GM12878 (cell line): ENCODE data around the gene HTR6. TPM values are rescaled to one million over a fixed set of nuclear protein-coding genes. Genes with fewer than 3 reads are reported as not detected.

ENCODE experiments used
- ATAC-seq: fragments of 200-7000 bp; cut with Tn5 transposase; 3 replicates; pipeline ENCODE4 v1.9.1; 2020; ENCODE audit warnings: mild to moderate bottlenecking, moderate library complexity
- BruUV-seq: library from RNA; stranded (reverse); fragments of 400-500 nt; replicated peaks from 2 replicates; lab custom pipeline; 2021; lab: Mats Ljungman, UMichigan
- CTCF ChIA-PET: fragments of 300-600 bp; sonication (Branson Sonifier 250); formaldehyde crosslinking; extraction: SDS; loops from one replicate; lab custom pipeline; 2021; ENCODE audit warnings: inconsistent platforms; lab: Yijun Ruan, JAX
- POLR2A ChIA-PET: fragments of 350-600 bp; formaldehyde crosslinking; extraction: SDS; loops from one replicate; lab custom pipeline; 2021; ENCODE audit warnings: inconsistent platforms; lab: Charles Lee
- RAD21 ChIA-PET: fragments of 300-600 bp; sonication (Branson Sonifier 250); formaldehyde crosslinking; loops from one replicate; lab custom pipeline; 2023; ENCODE audit warnings: antibody characterized with exemption; ENCODE audit not compliant: unreplicated experiment; lab: Charles Lee
- SMC1A ChIA-PET: fragments of 300-600 bp; sonication (Branson Sonifier 250); formaldehyde crosslinking; loops from one replicate; lab custom pipeline; 2023; ENCODE audit not compliant: unreplicated experiment, uncharacterized antibody; lab: Charles Lee
- DNase-seq: peaks from one replicate; pipeline ENCODE4 v3.0.0-alpha.2; 2011; ENCODE audit warnings: low read depth, low spot score
- FAIRE-seq: peaks from 3 replicates; lab custom pipeline; 2011; peaks lifted over from hg19 to GRCh38; lab: Jason Lieb, UNC
- H2AFZ ChIP-seq: 2 replicates; pipeline ENCODE4 v1.6.0; 2011; ENCODE audit warnings: low read depth, low read length, control low read depth; ENCODE audit not compliant: control insufficient read depth
- H3K27ac ChIP-seq: 2 replicates; pipeline ENCODE4 v1.5.1; 2011; ENCODE audit warnings: control low read depth; ENCODE audit not compliant: control insufficient read depth, insufficient read depth
- H3K27me3 ChIP-seq, 2 experiments: replicated peaks in 1 of 2; 2 replicates each; pipeline versions ENCODE4 v1.6.0 to v1.6.1; 2011; ENCODE audit warnings: low read length in 1 of 2; ENCODE audit not compliant: control insufficient read depth in 2 of 2, insufficient read depth in 2 of 2
- H3K36me3 ChIP-seq, 2 experiments: 2 replicates each; pipeline ENCODE4 v1.5.1; 2011; ENCODE audit warnings: low read length in 1 of 2; ENCODE audit not compliant: control insufficient read depth in 2 of 2, insufficient read depth in 2 of 2
- H3K4me1 ChIP-seq: 2 replicates; pipeline ENCODE4 v1.6.1; 2011; ENCODE audit warnings: mild to moderate bottlenecking, low read length, moderate library complexity, mixed read lengths; ENCODE audit not compliant: control insufficient read depth, insufficient read depth
- H3K4me2 ChIP-seq: 2 replicates; pipeline ENCODE4 v1.6.0; 2011; ENCODE audit warnings: control low read depth; ENCODE audit not compliant: control insufficient read depth, insufficient read depth
- H3K4me3 ChIP-seq: fragments of 200-600 bp; sonication (generic); 2 replicates; pipeline ENCODE4 v1.5.1; 2016
- H3K79me2 ChIP-seq: 2 replicates; pipeline ENCODE4 v1.6.0; 2011; ENCODE audit warnings: low read length; ENCODE audit not compliant: control insufficient read depth, insufficient read depth
- H3K9ac ChIP-seq: 2 replicates; pipeline ENCODE4 v1.8.0; 2011; ENCODE audit warnings: low read length, control low read depth, mixed read lengths; ENCODE audit not compliant: control insufficient read depth, insufficient read depth
- H3K9me3 ChIP-seq: replicated peaks from 3 replicates; pipeline ENCODE4 v1.5.1; 2011; ENCODE audit warnings: mild to moderate bottlenecking, low read length; ENCODE audit not compliant: control insufficient read depth, insufficient read depth
- H4K20me1 ChIP-seq: 2 replicates; pipeline ENCODE4 v1.6.0; 2011; ENCODE audit not compliant: control insufficient read depth, insufficient read depth
- CBX5 ChIP-seq: sonication (generic); IDR thresholded peaks from 2 replicates; pipeline ENCODE4 v1.6.1; 2016; ENCODE audit warnings: low read depth, moderate library complexity, mild to moderate bottlenecking, inconsistent platforms
- CREM ChIP-seq: IDR thresholded peaks from 2 replicates; pipeline ENCODE4 v1.6.1; 2014; ENCODE audit warnings: antibody characterized with exemption, low read depth
- HCFC1 ChIP-seq: fragments of 150-350 bp; IDR thresholded peaks from 2 replicates; pipeline ENCODE4 v1.6.1; 2014; ENCODE audit warnings: low read length
- IRF4 ChIP-seq: IDR thresholded peaks from 2 replicates; pipeline ENCODE4 v1.6.1; 2011; ENCODE audit warnings: low read depth, low read length
- KLF5 ChIP-seq: fragments of 450-650 bp; IDR thresholded peaks from 2 replicates; pipeline ENCODE4 v1.6.1; 2014; ENCODE audit warnings: mild to moderate bottlenecking; ENCODE audit not compliant: partially characterized antibody
- MXI1 ChIP-seq: fragments of 150-350 bp; IDR thresholded peaks from 2 replicates; pipeline ENCODE4 v1.6.1; 2011; ENCODE audit warnings: low read depth, mild to moderate bottlenecking, inconsistent platforms, low read length, improper control_type of control experiment
- POLR2A ChIP-seq: IDR thresholded peaks from 2 replicates; pipeline ENCODE4 v1.6.1; 2011; ENCODE audit warnings: low read depth, mild to moderate bottlenecking, low read length
- RAD51 ChIP-seq: fragments of 450-650 bp; IDR thresholded peaks from 2 replicates; pipeline ENCODE4 v1.6.1; 2016; ENCODE audit warnings: moderate library complexity, mild to moderate bottlenecking, inconsistent platforms
- RBBP5 ChIP-seq: fragments of 200-600 bp; sonication (generic); conservative IDR thresholded peaks from 2 replicates; pipeline ENCODE4 v1.6.1; 2016
- SPI1 ChIP-seq: IDR thresholded peaks from 2 replicates; pipeline ENCODE4 v1.6.1; 2011; ENCODE audit warnings: low read depth, mild to moderate bottlenecking, low read length, moderate library complexity, borderline replicate concordance; ENCODE audit not compliant: insufficient read depth
- TBL1XR1 ChIP-seq: IDR thresholded peaks from 2 replicates; pipeline ENCODE4 v1.6.1; 2012; ENCODE audit warnings: low read depth, low read length, improper control_type of control experiment
- TCF12 ChIP-seq: IDR thresholded peaks from 2 replicates; pipeline ENCODE4 v1.6.1; 2011; ENCODE audit warnings: low read depth, mild to moderate bottlenecking, low read length
- TCF7 ChIP-seq: IDR thresholded peaks from 2 replicates; pipeline ENCODE4 v1.6.1; 2014; ENCODE audit warnings: antibody characterized with exemption, borderline replicate concordance
- ZBED1 ChIP-seq: IDR thresholded peaks from 2 replicates; pipeline ENCODE4 v1.6.1; 2016; ENCODE audit warnings: borderline replicate concordance
- ZNF24 ChIP-seq: fragments of 450-650 bp; IDR thresholded peaks from 2 replicates; pipeline ENCODE4 v1.6.1; 2017; ENCODE audit warnings: antibody characterized with exemption, mild to moderate bottlenecking
- WGBS: methylation state at CpG from one replicate; pipeline ENCODE4 v1.1.6; 2016; ENCODE audit warnings: low lambda C conversion rate; ENCODE audit not compliant: insufficient replicate concordance, insufficient coverage; ENCODE audit errors: missing lambda C conversion rate; 5-methylcytosine and 5-hydroxymethylcytosine counted together
- in situ Hi-C: fragments of 300-500 bp; cut with MboI; formaldehyde crosslinking; loops from 9 replicates; pipeline ENCODE4 v1.14.3; 2018; ENCODE audit warnings: mixed read lengths
- intact Hi-C: fragments of 100-400 bp; cut with micrococcal nuclease; formaldehyde crosslinking; loops from one replicate; pipeline ENCODE4 v1.14.2; 2022; ENCODE audit not compliant: unreplicated experiment
- polyA plus RNA-seq, 11 experiments: library from polyadenylated mRNA; depleted of rRNA in 4 of 11; unstranded in 6 of 11; stranded (reverse) in 5 of 11; fragments of >200 nt; fragmentation: Nextera tagmentation in 4 of 11; fragmentation: Illumina TruSeq in 1 of 11; extraction: Ambion mirVana in 4 of 11; extraction: Trizol in 1 of 11; gene quantifications; 1 replicate in 1 of 11; 2 replicates in 10 of 11; pipeline versions ENCODE4 v1.2.1 to v1.2.3, GENCODE V29; 2011 to 2016; ENCODE audit warnings: inconsistent platforms in 2 of 11, missing spikeins in 2 of 11, low read depth in 1 of 11
- total RNA-seq, 4 experiments: library from RNA; depleted of rRNA in 3 of 4; stranded (reverse); fragments of >200 nt in 3 of 4; fragmentation: Illumina TruSeq in 1 of 4; extraction: Trizol in 1 of 4; gene quantifications; 2 replicates each; pipeline versions ENCODE4 v1.2.1 to v1.2.3, GENCODE V29; 2013 to 2021
- TF ChIP-seq, protein P1 (sequence below): IDR thresholded peaks from 2 replicates; pipeline ENCODE4 v1.6.1; 2011; ENCODE audit warnings: borderline replicate concordance, low read depth, mild to moderate bottlenecking, moderate library complexity, low read length; ENCODE audit not compliant: insufficient read depth, poor library complexity, severe bottlenecking
- TF ChIP-seq, protein P2 (sequence below): IDR thresholded peaks from 2 replicates; pipeline ENCODE4 v1.6.1; 2012; ENCODE audit warnings: low read depth, low read length, improper control_type of control experiment
- TF ChIP-seq, protein P3 (sequence below): IDR thresholded peaks from 2 replicates; pipeline ENCODE4 v1.6.1; 2011; ENCODE audit warnings: mild to moderate bottlenecking, low read depth, low read length, moderate library complexity; ENCODE audit not compliant: insufficient replicate concordance
- TF ChIP-seq, protein P4 (sequence below): fragments of 150-350 bp; IDR thresholded peaks from 2 replicates; pipeline ENCODE4 v1.6.1; 2016; ENCODE audit warnings: low read depth, low read length

HTR6 gene
- total and polyA plus RNA-seq, 10 of the 15 experiments (the other 5 are each of a cell fraction or from before 2014, with no cell fraction given): 0.03 to 5.3 (median 1.7) TPM; not detected in 2

DNA sequence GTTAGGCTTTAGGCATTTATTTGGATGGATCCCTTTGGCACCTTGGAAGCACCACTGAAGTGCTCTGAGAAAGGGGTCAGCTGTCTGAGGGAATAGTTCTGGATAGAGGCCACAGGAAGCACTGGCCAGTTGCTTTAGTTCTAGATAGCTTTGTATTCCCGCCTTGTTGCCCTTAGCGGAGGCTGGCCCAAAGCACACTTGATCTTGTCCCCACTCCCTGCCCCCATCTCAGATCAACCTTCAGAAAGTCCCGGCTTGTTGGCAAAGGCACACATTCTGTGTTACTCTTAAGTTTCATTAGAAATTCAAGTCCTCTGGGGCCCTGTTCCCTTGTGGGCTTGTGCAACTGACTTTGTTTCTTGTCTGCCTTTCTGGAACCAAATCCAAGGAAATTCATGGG is 35.8 kb upstream of the HTR6 start (continued):
- TF ChIP-seq, protein P1, sequence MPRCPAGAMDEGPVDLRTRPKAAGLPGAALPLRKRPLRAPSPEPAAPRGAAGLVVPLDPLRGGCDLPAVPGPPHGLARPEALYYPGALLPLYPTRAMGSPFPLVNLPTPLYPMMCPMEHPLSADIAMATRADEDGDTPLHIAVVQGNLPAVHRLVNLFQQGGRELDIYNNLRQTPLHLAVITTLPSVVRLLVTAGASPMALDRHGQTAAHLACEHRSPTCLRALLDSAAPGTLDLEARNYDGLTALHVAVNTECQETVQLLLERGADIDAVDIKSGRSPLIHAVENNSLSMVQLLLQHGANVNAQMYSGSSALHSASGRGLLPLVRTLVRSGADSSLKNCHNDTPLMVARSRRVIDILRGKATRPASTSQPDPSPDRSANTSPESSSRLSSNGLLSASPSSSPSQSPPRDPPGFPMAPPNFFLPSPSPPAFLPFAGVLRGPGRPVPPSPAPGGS: no peak
- TF ChIP-seq KLF5: no peak
- no peak for TF ChIP-seq HCFC1

DNA sequence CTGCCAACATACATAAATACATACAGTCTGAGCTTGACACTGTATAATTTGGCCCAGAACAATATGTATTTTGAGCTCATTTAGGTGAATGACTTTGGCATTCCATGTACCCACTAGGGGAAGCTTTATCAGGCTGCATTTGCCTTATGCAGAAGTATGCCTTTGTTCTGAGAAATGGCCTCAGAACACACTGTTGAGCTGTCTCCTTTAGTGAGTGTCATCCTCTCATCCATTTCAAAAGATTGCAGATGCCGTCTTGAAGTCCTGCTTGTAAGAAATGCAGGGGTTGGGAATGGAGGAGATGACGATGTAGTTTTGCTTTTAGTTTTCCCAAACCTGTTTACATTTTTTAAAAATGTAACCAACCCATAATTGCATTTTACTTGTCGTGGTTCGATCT is 35.3 kb upstream of the HTR6 start:
- FAIRE-seq (no peak), ATAC-seq (no peak), DNase-seq (no peak)
- Histone ChIP-seq H3K4me3 (no peak overlapping the region), H3K27ac (no peak overlapping the region), H3K4me1 (no peaks in the 10 kb centered on the region), H3K9me3 (no peaks in the 10 kb centered on the region), H3K27me3 (no peaks in the 10 kb centered on the region), H3K9ac (no peak overlapping the region), H3K4me2 (no peak overlapping the region), H3K36me3 (peaks cover 11 to 15% of the 10 kb centered on the region in 2 experiments; a peak in 3 of 4 replicates), H2AFZ (no peak overlapping the region), H4K20me1 (no peaks in the 10 kb centered on the region), H3K79me2 (no peaks in the 10 kb centered on the region)
- RAD21 ChIA-PET: no interaction called here
- in situ Hi-C loops (no loop called here), intact Hi-C loops (no loop called here)
- 88% methylated on average over 4 of the region's 4 CpGs for WGBS
- POLR2A ChIA-PET: no interaction called here
- BruUV-seq: no TSS peak
- CTCF ChIA-PET: interaction anchor here (1.1 kb wide), 1 partner anchor 11 kb away, joined by 3 read pairs; no protein-coding TSS in a partner anchor
- SMC1A ChIA-PET: no interaction called here
- TF ChIP-seq IRF4 (no peak), CREM (no peak), MXI1 (no peak), TBL1XR1 (no peak), TCF7 (no peak), RAD51 (no peak), CBX5 (no peak), KLF5 (no peak), ZBED1 (no peak), POLR2A (no peak), SPI1 (no peak), TCF12 (no peak), ZNF24 (no peak), RBBP5 (no peak)
- TF ChIP-seq, protein P2, sequence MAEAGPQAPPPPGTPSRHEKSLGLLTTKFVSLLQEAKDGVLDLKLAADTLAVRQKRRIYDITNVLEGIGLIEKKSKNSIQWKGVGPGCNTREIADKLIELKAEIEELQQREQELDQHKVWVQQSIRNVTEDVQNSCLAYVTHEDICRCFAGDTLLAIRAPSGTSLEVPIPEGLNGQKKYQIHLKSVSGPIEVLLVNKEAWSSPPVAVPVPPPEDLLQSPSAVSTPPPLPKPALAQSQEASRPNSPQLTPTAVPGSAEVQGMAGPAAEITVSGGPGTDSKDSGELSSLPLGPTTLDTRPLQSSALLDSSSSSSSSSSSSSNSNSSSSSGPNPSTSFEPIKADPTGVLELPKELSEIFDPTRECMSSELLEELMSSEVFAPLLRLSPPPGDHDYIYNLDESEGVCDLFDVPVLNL: no peak
- TF ChIP-seq, protein P3, sequence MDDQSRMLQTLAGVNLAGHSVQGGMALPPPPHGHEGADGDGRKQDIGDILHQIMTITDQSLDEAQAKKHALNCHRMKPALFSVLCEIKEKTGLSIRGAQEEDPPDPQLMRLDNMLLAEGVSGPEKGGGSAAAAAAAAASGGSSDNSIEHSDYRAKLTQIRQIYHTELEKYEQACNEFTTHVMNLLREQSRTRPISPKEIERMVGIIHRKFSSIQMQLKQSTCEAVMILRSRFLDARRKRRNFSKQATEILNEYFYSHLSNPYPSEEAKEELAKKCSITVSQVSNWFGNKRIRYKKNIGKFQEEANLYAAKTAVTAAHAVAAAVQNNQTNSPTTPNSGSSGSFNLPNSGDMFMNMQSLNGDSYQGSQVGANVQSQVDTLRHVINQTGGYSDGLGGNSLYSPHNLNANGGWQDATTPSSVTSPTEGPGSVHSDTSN: no peak
- TF ChIP-seq, protein P4, sequence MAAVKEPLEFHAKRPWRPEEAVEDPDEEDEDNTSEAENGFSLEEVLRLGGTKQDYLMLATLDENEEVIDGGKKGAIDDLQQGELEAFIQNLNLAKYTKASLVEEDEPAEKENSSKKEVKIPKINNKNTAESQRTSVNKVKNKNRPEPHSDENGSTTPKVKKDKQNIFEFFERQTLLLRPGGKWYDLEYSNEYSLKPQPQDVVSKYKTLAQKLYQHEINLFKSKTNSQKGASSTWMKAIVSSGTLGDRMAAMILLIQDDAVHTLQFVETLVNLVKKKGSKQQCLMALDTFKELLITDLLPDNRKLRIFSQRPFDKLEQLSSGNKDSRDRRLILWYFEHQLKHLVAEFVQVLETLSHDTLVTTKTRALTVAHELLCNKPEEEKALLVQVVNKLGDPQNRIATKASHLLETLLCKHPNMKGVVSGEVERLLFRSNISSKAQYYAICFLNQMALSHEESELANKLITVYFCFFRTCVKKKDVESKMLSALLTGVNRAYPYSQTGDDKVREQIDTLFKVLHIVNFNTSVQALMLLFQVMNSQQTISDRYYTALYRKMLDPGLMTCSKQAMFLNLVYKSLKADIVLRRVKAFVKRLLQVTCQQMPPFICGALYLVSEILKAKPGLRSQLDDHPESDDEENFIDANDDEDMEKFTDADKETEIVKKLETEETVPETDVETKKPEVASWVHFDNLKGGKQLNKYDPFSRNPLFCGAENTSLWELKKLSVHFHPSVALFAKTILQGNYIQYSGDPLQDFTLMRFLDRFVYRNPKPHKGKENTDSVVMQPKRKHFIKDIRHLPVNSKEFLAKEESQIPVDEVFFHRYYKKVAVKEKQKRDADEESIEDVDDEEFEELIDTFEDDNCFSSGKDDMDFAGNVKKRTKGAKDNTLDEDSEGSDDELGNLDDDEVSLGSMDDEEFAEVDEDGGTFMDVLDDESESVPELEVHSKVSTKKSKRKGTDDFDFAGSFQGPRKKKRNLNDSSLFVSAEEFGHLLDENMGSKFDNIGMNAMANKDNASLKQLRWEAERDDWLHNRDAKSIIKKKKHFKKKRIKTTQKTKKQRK: no peak
